ENCODE results near the gene EXOC2. TPM values are rescaled to one million over a fixed set of nuclear protein-coding genes. Genes with fewer than 3 reads are reported as not detected.

EXOC2 gene
- total and polyA plus RNA-seq, 2 donors (not counting 3 experiments of a cell fraction or from before 2014, with no cell fraction given) = 18.2 to 30.8 TPM

GRCh38 chr6:679282-679681 lies 13.7 kb downstream of the EXOC2 start:
- Histone ChIP-seq H3K4me1 (ENCODE audit: control insufficient read depth, extremely low read depth, insufficient read depth, low read length) (peaks cover 27% of the 10 kb centered on the region), H3K27ac (ENCODE audit: insufficient read depth, low read depth, low read length) (no peak overlapping the region), H4K20me1 (replicated peaks; ENCODE audit: control insufficient read depth, extremely low read depth, insufficient read depth, low read length) (peaks cover 2% of the 10 kb centered on the region), H3K4me3 (replicated peaks in 1 of 3; ENCODE audit: insufficient read depth in 1 of 3, low read depth in 1 of 3, low read length in 3 of 3) (no peak overlapping the region), H3K79me2 (ENCODE audit: control insufficient read depth, insufficient read depth, low read length) (peaks cover 71% of the 10 kb centered on the region), H3K9ac (replicated peaks; ENCODE audit: extremely low read depth, insufficient read depth, low read length) (no peak overlapping the region), H3K9me3 (replicated peaks; ENCODE audit: control insufficient read depth, insufficient read depth, low read length) (no peaks in the 10 kb centered on the region), H3K36me3 (ENCODE audit: control insufficient read depth in 2 of 2, extremely low read depth in 1 of 2, insufficient read depth in 2 of 2, low read length in 2 of 2) (no peaks in the 10 kb centered on the region), H3K4me2 (ENCODE audit: insufficient read depth, low read length) (no peak overlapping the region), H2AFZ (ENCODE audit: low read depth, low read length) (no peak overlapping the region), H3K27me3 (ENCODE audit: control insufficient read depth in 2 of 2, insufficient read depth in 2 of 2, low read length in 2 of 2) (no peaks in the 10 kb centered on the region), H3K9me1 (replicated peaks; ENCODE audit: control insufficient read depth, extremely low read depth, insufficient read depth, low read length) (no peaks in the 10 kb centered on the region)
- FAIRE-seq (no peak), DNase-seq (ENCODE audit: low read depth, low spot score) (no peak)
- ChIA-PET CTCF (interaction anchor here (1.7 kb wide), 1 partner anchor 86 kb away, joined by 5 read pairs; no protein-coding TSS in a partner anchor), POLR2A (no interaction called here)
- TF ChIP-seq FOS (IDR thresholded peaks at IDR 0.05; ENCODE audit: borderline replicate concordance, insufficient read depth, low read length) = no peak
- no peak for TF ChIP-seq JUN (IDR thresholded peaks at IDR 0.05; ENCODE audit: borderline replicate concordance, insufficient read depth, insufficient read length, low read depth)
- no peak for TF ChIP-seq CTCF (IDR thresholded peaks at IDR 0.05; ENCODE audit: extremely low read depth in 1 of 2, insufficient read depth in 1 of 2, low read depth in 1 of 2, low read length in 2 of 2)
- no peak for TF ChIP-seq GATA2 (IDR thresholded peaks at IDR 0.05; ENCODE audit: insufficient read depth, insufficient read length, low read depth, low read length)
- TF ChIP-seq EZH2 (IDR thresholded peaks at IDR 0.05; ENCODE audit: borderline replicate concordance, low read depth, low read length, severe bottlenecking) = no peak
- TF ChIP-seq MAX (IDR thresholded peaks at IDR 0.05; ENCODE audit: insufficient read depth, insufficient read length) = no peak
- TF ChIP-seq POLR2A (IDR thresholded peaks at IDR 0.05; ENCODE audit: low read depth, low read length) = no peak
- TF ChIP-seq MYC (IDR thresholded peaks at IDR 0.05; ENCODE audit: low read depth, low read length) = no peak
- no peak for TF ChIP-seq POLR2AphosphoS5 (IDR thresholded peaks at IDR 0.05; ENCODE audit: insufficient read depth, low read depth, low read length)
- dilution Hi-C loops (cut with MboI; ENCODE audit: extremely low pct_ligation_motif_present, low sequenced_read_pairs) = no loop called here
- intact Hi-C loops (cut with micrococcal nuclease) = no loop called here
- BruUV-seq (replicated peaks) = no TSS peak
